HL-60 (cell line): ENCODE results near the gene ENTPD1.

Source experiments
- DNase-seq, 2 experiments: peaks; one replicate each; pipeline ENCODE4 v3.0.0-alpha.2; 2010 to 2020; ENCODE audit warnings: low read depth in 1 of 2, low spot score in 1 of 2
- H3K27ac ChIP-seq: fragments of 250-450 bp; sonication (Bioruptor Pico); replicated peaks from 2 replicates; pipeline ENCODE4 v1.5.1; 2020; ENCODE audit warnings: mild to moderate bottlenecking, moderate library complexity
- H3K27me3 ChIP-seq: fragments of 250-450 bp; sonication (Bioruptor Pico); 2 replicates; pipeline ENCODE4 v1.5.1; 2021; ENCODE audit warnings: mild to moderate bottlenecking, moderate library complexity; ENCODE audit not compliant: insufficient read depth, poor library complexity, severe bottlenecking
- H3K4me3 ChIP-seq: replicated peaks from 2 replicates; pipeline ENCODE4 v1.5.1; 2011; ENCODE audit warnings: mild to moderate bottlenecking, control low read depth, low read length; ENCODE audit not compliant: insufficient read depth
- CTCF ChIP-seq: IDR thresholded peaks from one replicate; pipeline ENCODE4 v1.5.1; 2011; ENCODE audit warnings: low read length, control low read depth, inconsistent platforms; ENCODE audit not compliant: insufficient read depth
- GABPA ChIP-seq: IDR thresholded peaks from 2 replicates; pipeline ENCODE4 v1.6.1; 2012; ENCODE audit warnings: low read depth
- POLR2AphosphoS5 ChIP-seq: IDR thresholded peaks from 2 replicates; pipeline ENCODE4 v1.6.1; 2012; ENCODE audit warnings: low read depth
- REST ChIP-seq: IDR thresholded peaks from 2 replicates; pipeline ENCODE4 v1.6.1; 2012; ENCODE audit warnings: low read depth; ENCODE audit not compliant: insufficient replicate concordance
- SPI1 ChIP-seq: IDR thresholded peaks from 2 replicates; pipeline ENCODE4 v1.6.1; 2012; ENCODE audit warnings: low read depth, mild to moderate bottlenecking, borderline replicate concordance

ENTPD1 gene

GRCh38 chr10:95810198-95810976 is 54.4 kb downstream of the ENTPD1 start:
- Histone ChIP-seq H3K27ac (no peak overlapping the region), H3K4me3 (no peak overlapping the region), H3K27me3 (no peaks in the 10 kb centered on the region)
- DNase-seq: no peak
- TF ChIP-seq POLR2AphosphoS5 (no peak), SPI1 (no peak), CTCF (no peak), REST (no peak), GABPA (no peak)

GRCh38 chr10:95813054-95813685 is 57.2 kb downstream of the ENTPD1 start:
- no peak for TF ChIP-seq GABPA
- TF ChIP-seq REST: no peak
- no peak for TF ChIP-seq CTCF
- TF ChIP-seq POLR2AphosphoS5: no peak
- no peak for DNase-seq
- no peak overlapping the region for H3K27ac ChIP-seq

GRCh38 chr10:95814011-95814727 is 58.2 kb downstream of the ENTPD1 start:
- Histone ChIP-seq H3K27ac (no peak overlapping the region), H3K4me3 (no peak overlapping the region), H3K27me3 (no peaks in the 10 kb centered on the region)
- TF ChIP-seq REST (no peak), GABPA (no peak), SPI1 (no peak), POLR2AphosphoS5 (no peak), CTCF (no peak)
- no peak for DNase-seq

More at GRCh38 chr10:95813054-95813685, 57.2 kb downstream of the ENTPD1 start:
- Histone ChIP-seq H3K27me3 (no peaks in the 10 kb centered on the region), H3K4me3 (no peak overlapping the region)
